ENCODE data around the gene VRK3. TPM values are rescaled to one million over a fixed set of nuclear protein-coding genes. Genes with fewer than 3 reads are reported as not detected.
"Not testable (repeated sequence)": the region's sequence is repeated elsewhere in the genome, so short reads cannot be mapped to it uniquely, and the experiment has no call there.

The VRK3 gene
- total and polyA plus RNA-seq, 2 of the 4 experiments (the other 2 are of a cell fraction) = 28.7 to 35.8 TPM

GRCh38 chr19:49960980-49961379 lies 64.2 kb downstream of the VRK3 start, which contains the start of gene SIGLEC11:
Gene SIGLEC11, minus strand, starts transcription at chr19:49961172. Its CDS starts 91 bp downstream, at chr19:49961081.
- H2AFZ ChIP-seq (replicated peaks; ENCODE audit: low read length, poor library complexity); H3K18ac ChIP-seq (ENCODE audit: low read depth, low read length); ATAC-seq (ENCODE audit: low read depth); DNase-seq; H3K9me3 ChIP-seq (ENCODE audit: control insufficient read depth, insufficient read depth, low read length); H3K4me2 ChIP-seq (ENCODE audit: low read depth, low read length); H3K9me1 ChIP-seq (ENCODE audit: insufficient read depth, low read length); CTCF ChIA-PET; POLR2A ChIA-PET (ENCODE audit: unreplicated experiment); H2BK20ac ChIP-seq (ENCODE audit: low read depth, low read length); H3K27ac ChIP-seq (ENCODE audit: insufficient read depth, low read length); H3K79me1 ChIP-seq (ENCODE audit: low read depth in 1 of 2, low read length in 2 of 2); H3K14ac ChIP-seq (replicated peaks; ENCODE audit: low read depth, low read length); H2AK5ac ChIP-seq (ENCODE audit: low read depth, low read length); H4K5ac ChIP-seq (ENCODE audit: low read depth, low read length); H2BK5ac ChIP-seq (ENCODE audit: low read depth, low read length, poor library complexity, severe bottlenecking); H3K36me3 ChIP-seq (ENCODE audit: control insufficient read depth, insufficient read depth, low read length); H2AK9ac ChIP-seq (replicated peaks; ENCODE audit: low read depth, low read length, poor library complexity); intact Hi-C loops (cut with micrococcal nuclease); H4K20me1 ChIP-seq (ENCODE audit: insufficient read depth, low read length); dilution Hi-C loops (cut with HindIII; ENCODE audit: low sequenced_read_pairs, unreplicated experiment); H3K4ac ChIP-seq (ENCODE audit: low read depth, low read length); H3K27me3 ChIP-seq (ENCODE audit: control insufficient read depth, insufficient read depth, low read length); in situ Hi-C loops (cut with MboI; ENCODE audit: low sequenced_read_pairs); H4K8ac ChIP-seq (ENCODE audit: low read depth in 2 of 2, low read length in 2 of 2); H2BK15ac ChIP-seq (ENCODE audit: low read depth, low read length); H3K4me1 ChIP-seq (ENCODE audit: control insufficient read depth, insufficient read depth, low read length); H3K4me3 ChIP-seq (ENCODE audit: insufficient read depth, low read depth, low read length); BruUV-seq (replicated peaks); H3K9ac ChIP-seq (ENCODE audit: low read depth, low read length); H4K91ac ChIP-seq (ENCODE audit: insufficient read depth, low read depth, low read length); H2BK120ac ChIP-seq (ENCODE audit: low read depth, low read length); H3K56ac ChIP-seq (ENCODE audit: extremely low read depth, insufficient read depth, low read length); H3K23ac ChIP-seq (ENCODE audit: low read depth, low read length): not testable (repeated sequence)
- whole genome bisulfite sequencing, 2 experiments (ENCODE audit: extremely low coverage in 2 of 2, insufficient read length in 1 of 2) = no CpG with 5 or more reads among the region's 10 CpGs

GRCh38 chr19:49959892-49960291 lies 65.3 kb downstream of the VRK3 start:
- H3K9ac ChIP-seq (ENCODE audit: low read depth, low read length); BruUV-seq (replicated peaks); H3K14ac ChIP-seq (replicated peaks; ENCODE audit: low read depth, low read length); H3K27me3 ChIP-seq (ENCODE audit: control insufficient read depth, insufficient read depth, low read length); H2BK5ac ChIP-seq (ENCODE audit: low read depth, low read length, poor library complexity, severe bottlenecking); H3K56ac ChIP-seq (ENCODE audit: extremely low read depth, insufficient read depth, low read length); H2AFZ ChIP-seq (replicated peaks; ENCODE audit: low read length, poor library complexity); H3K79me1 ChIP-seq (ENCODE audit: low read depth in 1 of 2, low read length in 2 of 2); H2BK120ac ChIP-seq (ENCODE audit: low read depth, low read length); CTCF ChIA-PET; POLR2A ChIA-PET (ENCODE audit: unreplicated experiment); H2AK9ac ChIP-seq (replicated peaks; ENCODE audit: low read depth, low read length, poor library complexity); H3K4me2 ChIP-seq (ENCODE audit: low read depth, low read length); H3K9me1 ChIP-seq (ENCODE audit: insufficient read depth, low read length); DNase-seq; H3K18ac ChIP-seq (ENCODE audit: low read depth, low read length); H2BK15ac ChIP-seq (ENCODE audit: low read depth, low read length); H2AK5ac ChIP-seq (ENCODE audit: low read depth, low read length); ATAC-seq (ENCODE audit: low read depth); H4K8ac ChIP-seq (ENCODE audit: low read depth in 2 of 2, low read length in 2 of 2); H3K4me1 ChIP-seq (ENCODE audit: control insufficient read depth, insufficient read depth, low read length); H3K4ac ChIP-seq (ENCODE audit: low read depth, low read length); H4K5ac ChIP-seq (ENCODE audit: low read depth, low read length); H3K9me3 ChIP-seq (ENCODE audit: control insufficient read depth, insufficient read depth, low read length); H3K27ac ChIP-seq (ENCODE audit: insufficient read depth, low read length); H4K20me1 ChIP-seq (ENCODE audit: insufficient read depth, low read length); H3K4me3 ChIP-seq (ENCODE audit: insufficient read depth, low read depth, low read length); H2BK20ac ChIP-seq (ENCODE audit: low read depth, low read length); dilution Hi-C loops (cut with HindIII; ENCODE audit: low sequenced_read_pairs, unreplicated experiment); H4K91ac ChIP-seq (ENCODE audit: insufficient read depth, low read depth, low read length); H3K23ac ChIP-seq (ENCODE audit: low read depth, low read length); intact Hi-C loops (cut with micrococcal nuclease); in situ Hi-C loops (cut with MboI; ENCODE audit: low sequenced_read_pairs); H3K36me3 ChIP-seq (ENCODE audit: control insufficient read depth, insufficient read depth, low read length): not testable (repeated sequence)
- no CpG with 5 or more reads among the region's 12 CpGs for WGBS, 2 experiments (ENCODE audit: extremely low coverage in 2 of 2, insufficient read length in 1 of 2)

All from IMR-90 (cell line).